Mesothelial cell of epicardium (in vitro differentiated cells): ENCODE data around the gene LAMA2. TPM values are rescaled to one million over a fixed set of nuclear protein-coding genes. Genes with fewer than 3 reads are reported as not detected.

Experiments used
- DNase-seq, 2 experiments: peaks; one replicate each; pipeline ENCODE4 v3.0.0; 2021; ENCODE audit warnings: low spot score in 2 of 2; ENCODE audit not compliant: unreplicated experiment in 2 of 2
- H3K27ac Mint-ChIP-seq: 2 replicates; pipeline ENCODE4 v1.8.0; 2021; ENCODE audit warnings: mixed read lengths
- H3K27me3 Mint-ChIP-seq: 2 replicates; pipeline ENCODE4 v1.8.0; 2021; ENCODE audit warnings: low read depth, mixed read lengths
- H3K36me3 Mint-ChIP-seq: 2 replicates; pipeline ENCODE4 v1.8.0; 2021; ENCODE audit warnings: mixed read lengths
- H3K4me1 Mint-ChIP-seq: 2 replicates; pipeline ENCODE4 v1.8.0; 2021; ENCODE audit warnings: mixed read lengths
- H3K4me3 Mint-ChIP-seq: 2 replicates; pipeline ENCODE4 v1.8.0; 2021; ENCODE audit warnings: mild to moderate bottlenecking, moderate library complexity, mixed read lengths
- H3K9me3 Mint-ChIP-seq: 2 replicates; pipeline ENCODE4 v1.8.0; 2021; ENCODE audit warnings: mixed read lengths
- total RNA-seq: library from RNA; stranded (reverse); gene quantifications from 3 replicates; pipeline ENCODE4 v1.2.1, GENCODE V29; 2021
- TF ChIP-seq, protein P1 (sequence below): fragments of 200-600 bp; sonication (generic); IDR thresholded peaks from one replicate; pipeline ENCODE4 v1.5.0; 2021; ENCODE audit warnings: antibody characterized with exemption; ENCODE audit not compliant: unreplicated experiment

LAMA2 gene
- total RNA-seq, 1 donor from 2014 or later = 63.2 TPM

DNA sequence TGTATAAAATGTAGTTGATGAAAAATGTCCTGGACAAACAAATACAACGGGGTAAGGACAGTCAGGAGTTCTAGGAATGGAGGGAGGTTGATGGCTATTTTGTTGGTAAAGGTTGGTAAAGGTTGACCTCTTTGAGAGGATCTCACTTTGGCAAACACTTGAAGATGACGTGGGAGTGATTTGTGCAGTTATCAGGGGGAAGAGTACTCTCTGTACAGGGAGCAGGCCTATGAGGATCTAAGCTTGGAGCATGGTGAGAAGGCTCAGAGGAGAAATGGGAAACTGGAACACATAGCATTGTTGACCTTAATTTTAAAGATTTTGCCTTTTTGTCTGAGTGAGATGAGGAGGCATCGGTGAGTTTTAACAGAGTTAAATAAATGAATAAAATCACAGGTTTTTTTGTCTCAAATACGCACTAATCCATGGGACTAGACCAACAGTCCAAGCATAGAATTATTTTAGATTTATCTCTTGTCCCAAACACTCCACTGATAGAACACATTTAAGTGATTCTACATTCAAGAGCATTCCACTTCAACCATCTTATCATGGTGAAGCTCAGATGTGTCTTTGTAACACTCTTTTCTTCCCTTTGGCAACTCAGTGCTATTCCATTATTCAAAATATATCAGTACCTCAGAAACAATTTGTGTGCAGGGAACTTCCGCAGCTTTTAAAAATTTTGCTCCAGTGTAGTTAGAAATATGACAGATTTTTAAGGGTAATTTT, 5.7 kb downstream of the LAMA2 start:
- Mint-ChIP-seq H3K9me3 (no peaks in the 10 kb centered on the region), H3K4me1 (peaks cover 25% of the 10 kb centered on the region), H3K4me3 (no peak overlapping the region), H3K27ac (no peak overlapping the region), H3K36me3 (no peaks in the 10 kb centered on the region), H3K27me3 (no peaks in the 10 kb centered on the region)
- no peak for DNase-seq
- TF ChIP-seq, protein P1, sequence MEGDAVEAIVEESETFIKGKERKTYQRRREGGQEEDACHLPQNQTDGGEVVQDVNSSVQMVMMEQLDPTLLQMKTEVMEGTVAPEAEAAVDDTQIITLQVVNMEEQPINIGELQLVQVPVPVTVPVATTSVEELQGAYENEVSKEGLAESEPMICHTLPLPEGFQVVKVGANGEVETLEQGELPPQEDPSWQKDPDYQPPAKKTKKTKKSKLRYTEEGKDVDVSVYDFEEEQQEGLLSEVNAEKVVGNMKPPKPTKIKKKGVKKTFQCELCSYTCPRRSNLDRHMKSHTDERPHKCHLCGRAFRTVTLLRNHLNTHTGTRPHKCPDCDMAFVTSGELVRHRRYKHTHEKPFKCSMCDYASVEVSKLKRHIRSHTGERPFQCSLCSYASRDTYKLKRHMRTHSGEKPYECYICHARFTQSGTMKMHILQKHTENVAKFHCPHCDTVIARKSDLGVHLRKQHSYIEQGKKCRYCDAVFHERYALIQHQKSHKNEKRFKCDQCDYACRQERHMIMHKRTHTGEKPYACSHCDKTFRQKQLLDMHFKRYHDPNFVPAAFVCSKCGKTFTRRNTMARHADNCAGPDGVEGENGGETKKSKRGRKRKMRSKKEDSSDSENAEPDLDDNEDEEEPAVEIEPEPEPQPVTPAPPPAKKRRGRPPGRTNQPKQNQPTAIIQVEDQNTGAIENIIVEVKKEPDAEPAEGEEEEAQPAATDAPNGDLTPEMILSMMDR = no peak

DNA sequence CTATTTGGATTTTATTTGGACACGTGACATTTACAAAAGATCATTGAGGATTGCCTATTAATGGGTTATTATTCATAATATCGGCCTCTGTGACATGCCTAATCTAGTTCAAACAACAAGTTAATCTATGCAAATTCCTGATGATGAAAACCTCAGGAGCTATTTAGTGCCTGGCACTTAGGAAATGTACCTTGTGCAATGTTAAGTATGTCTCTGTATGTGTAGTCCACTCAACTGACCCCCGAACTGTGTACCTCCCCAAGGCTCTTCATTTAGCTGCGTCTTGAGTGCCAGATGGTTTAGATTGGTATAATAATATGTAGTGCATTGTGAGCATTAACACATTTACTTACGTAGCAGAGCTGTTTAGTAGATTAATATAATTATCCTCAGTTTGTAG, 6.9 kb downstream of the LAMA2 start:
- H3K9me3 Mint-ChIP-seq = peaks cover 8% of the 10 kb centered on the region
- H3K27me3 Mint-ChIP-seq = no peaks in the 10 kb centered on the region
- no peak overlapping the region for H3K27ac Mint-ChIP-seq
- no peak for DNase-seq
- H3K4me3 Mint-ChIP-seq = no peak overlapping the region
- H3K4me1 Mint-ChIP-seq = peaks cover 16% of the 10 kb centered on the region
- H3K36me3 Mint-ChIP-seq = peaks cover 1% of the 10 kb centered on the region
- TF ChIP-seq, protein P1 = no peak

DNA sequence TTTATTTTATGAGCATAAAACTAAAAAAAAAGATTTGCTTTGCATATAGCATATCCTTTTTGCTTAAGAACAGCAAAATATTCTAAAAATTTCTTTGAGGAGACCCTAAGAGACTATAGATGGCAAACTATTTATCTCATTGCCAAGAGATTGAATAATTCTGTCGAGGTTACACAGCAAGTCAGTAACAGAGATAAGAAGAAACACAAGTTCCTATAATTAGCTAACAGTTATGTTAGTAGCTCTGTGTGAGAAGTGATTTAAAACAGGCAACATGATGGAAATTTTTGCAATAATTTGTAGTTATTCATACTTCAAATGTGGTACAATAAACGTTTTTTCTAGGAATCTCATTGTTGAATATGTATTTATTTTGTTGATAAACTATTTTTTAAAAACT, 9.1 kb downstream of the LAMA2 start:
- H3K27ac Mint-ChIP-seq = no peak overlapping the region
- H3K27me3 Mint-ChIP-seq = no peaks in the 10 kb centered on the region
- peaks cover 7% of the 10 kb centered on the region for H3K36me3 Mint-ChIP-seq
- H3K4me1 Mint-ChIP-seq = peaks cover 7% of the 10 kb centered on the region
- TF ChIP-seq, protein P1 = no peak
- no peak overlapping the region for H3K4me3 Mint-ChIP-seq
- H3K9me3 Mint-ChIP-seq = peaks cover 11% of the 10 kb centered on the region
- DNase-seq = no peak

DNA sequence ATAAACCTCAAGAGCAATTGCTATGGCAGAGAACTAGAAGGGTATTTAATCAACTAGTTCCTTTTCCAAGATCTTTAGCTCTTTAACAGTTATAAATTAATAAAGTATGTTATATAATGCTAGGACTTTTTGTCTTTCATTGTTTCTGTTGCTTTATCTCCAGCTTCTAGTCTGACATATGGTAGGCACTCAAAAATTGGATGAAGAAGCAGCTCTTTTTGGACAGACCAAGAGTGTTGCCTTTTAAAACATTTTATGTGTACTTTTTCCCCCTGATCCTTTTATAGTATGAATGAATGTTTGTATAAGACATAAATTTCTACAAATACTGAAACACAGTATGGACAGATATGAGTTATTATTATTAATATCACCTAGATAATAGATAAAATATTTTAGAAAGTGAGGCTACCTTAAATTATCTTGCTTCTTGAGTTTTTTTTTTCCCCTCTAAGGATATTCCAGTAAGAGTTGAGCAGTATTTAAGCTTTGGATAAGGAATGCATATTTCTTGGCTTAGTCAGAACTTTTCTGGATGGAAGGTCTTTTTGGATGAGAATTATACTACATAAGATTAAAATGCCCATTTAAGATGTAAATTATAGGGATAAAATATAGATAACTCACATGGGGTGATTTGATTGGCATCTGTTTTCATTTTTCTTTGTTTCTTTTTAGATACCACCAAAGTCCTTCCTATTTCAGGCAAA, 16.6 kb downstream of the LAMA2 start:
- TF ChIP-seq, protein P1 = no peak
- Mint-ChIP-seq H3K27me3 (no peaks in the 10 kb centered on the region), H3K36me3 (peaks cover 7% of the 10 kb centered on the region), H3K27ac (no peak overlapping the region), H3K9me3 (peaks cover 6% of the 10 kb centered on the region), H3K4me1 (no peaks in the 10 kb centered on the region), H3K4me3 (no peak overlapping the region)
- DNase-seq = no peak

DNA sequence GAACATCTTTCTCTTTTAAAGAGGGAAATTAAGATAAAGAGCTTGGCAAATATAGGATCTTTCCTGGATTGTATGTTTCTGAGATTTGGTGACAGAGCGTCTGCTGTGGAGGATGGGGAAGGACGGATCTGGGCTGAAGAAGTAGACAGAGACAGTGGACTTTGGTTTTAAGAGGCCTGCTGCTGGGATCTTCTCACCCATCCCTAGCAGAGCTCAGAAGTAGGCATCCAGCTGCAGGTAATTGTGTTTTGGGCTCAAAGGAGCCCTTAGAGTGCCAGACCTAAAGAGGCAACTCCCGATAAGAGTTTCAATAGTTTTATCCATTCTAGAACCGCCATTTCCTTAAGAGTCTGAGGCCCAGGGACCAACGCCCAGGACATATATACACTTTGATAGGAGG, 20.8 kb downstream of the LAMA2 start:
- TF ChIP-seq, protein P1 = no peak
- no peak for DNase-seq

More for the DNA sequence above, 20.8 kb downstream of the LAMA2 start:
- H3K4me3 Mint-ChIP-seq = no peak overlapping the region
- no peaks in the 10 kb centered on the region for H3K36me3 Mint-ChIP-seq
- H3K9me3 Mint-ChIP-seq = no peaks in the 10 kb centered on the region
- no peaks in the 10 kb centered on the region for H3K27me3 Mint-ChIP-seq
- H3K4me1 Mint-ChIP-seq = no peaks in the 10 kb centered on the region
- H3K27ac Mint-ChIP-seq = no peak overlapping the region
